DOHH2 (cell line): ENCODE measurements around the gene TCIRG1.

Experiments used
- EZH2phosphoT487 ChIP-seq: fragments of 200-600 bp; sonication (generic); IDR thresholded peaks from 2 replicates; pipeline ENCODE4 v1.6.1; 2017; ENCODE audit warnings: borderline replicate concordance, mild to moderate bottlenecking, antibody characterized with exemption, low read length, moderate library complexity, mixed read lengths
- TF ChIP-seq, protein P1 (sequence below): fragments of 200-600 bp; sonication (generic); IDR thresholded peaks from one replicate; pipeline ENCODE4 v1.5.1; 2014; ENCODE audit warnings: antibody characterized with exemption, mild to moderate bottlenecking, low read depth, low read length; ENCODE audit not compliant: poor library complexity, severe bottlenecking

DNA sequence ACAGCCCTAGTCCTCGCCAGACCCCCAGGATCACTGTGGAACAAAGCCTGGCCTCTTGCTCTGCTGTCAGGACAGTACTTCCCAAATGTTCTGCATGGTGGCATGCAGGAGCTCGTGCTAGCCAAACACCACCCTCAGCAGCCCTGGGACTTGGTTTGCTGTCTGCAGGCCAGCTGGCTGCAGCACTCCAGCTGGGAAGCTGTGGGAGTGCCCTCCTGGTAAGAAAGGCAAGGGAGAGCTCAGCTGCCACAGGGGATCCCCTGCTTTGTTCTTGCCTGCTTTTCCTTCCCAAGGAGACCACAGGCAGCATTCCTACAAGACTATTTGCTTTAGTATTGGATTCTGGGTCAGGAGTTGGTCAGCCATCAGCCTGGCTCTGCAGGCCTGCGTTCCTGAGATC is 27.9 kb downstream of the TCIRG1 start:
- TF ChIP-seq, protein P1, sequence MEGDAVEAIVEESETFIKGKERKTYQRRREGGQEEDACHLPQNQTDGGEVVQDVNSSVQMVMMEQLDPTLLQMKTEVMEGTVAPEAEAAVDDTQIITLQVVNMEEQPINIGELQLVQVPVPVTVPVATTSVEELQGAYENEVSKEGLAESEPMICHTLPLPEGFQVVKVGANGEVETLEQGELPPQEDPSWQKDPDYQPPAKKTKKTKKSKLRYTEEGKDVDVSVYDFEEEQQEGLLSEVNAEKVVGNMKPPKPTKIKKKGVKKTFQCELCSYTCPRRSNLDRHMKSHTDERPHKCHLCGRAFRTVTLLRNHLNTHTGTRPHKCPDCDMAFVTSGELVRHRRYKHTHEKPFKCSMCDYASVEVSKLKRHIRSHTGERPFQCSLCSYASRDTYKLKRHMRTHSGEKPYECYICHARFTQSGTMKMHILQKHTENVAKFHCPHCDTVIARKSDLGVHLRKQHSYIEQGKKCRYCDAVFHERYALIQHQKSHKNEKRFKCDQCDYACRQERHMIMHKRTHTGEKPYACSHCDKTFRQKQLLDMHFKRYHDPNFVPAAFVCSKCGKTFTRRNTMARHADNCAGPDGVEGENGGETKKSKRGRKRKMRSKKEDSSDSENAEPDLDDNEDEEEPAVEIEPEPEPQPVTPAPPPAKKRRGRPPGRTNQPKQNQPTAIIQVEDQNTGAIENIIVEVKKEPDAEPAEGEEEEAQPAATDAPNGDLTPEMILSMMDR, result no peak
- TF ChIP-seq EZH2phosphoT487, result no peak
